ENCODE data around the gene JPT2.
"Not testable (repeated sequence)": the region's sequence is repeated elsewhere in the genome, so short reads cannot be mapped to it uniquely, and the experiment has no call there.

Gene JPT2

GRCh38 chr16:1712791-1713261 lies 34.7 kb downstream of the JPT2 start:
- Histone ChIP-seq H3K27me3 (replicated peaks; ENCODE audit: control insufficient read depth, insufficient read depth, low read length) (no peaks in the 10 kb centered on the region), H3K36me3 (ENCODE audit: control insufficient read depth, insufficient read depth, low read length) (peaks cover 2% of the 10 kb centered on the region), H3K4me3 (replicated peaks; ENCODE audit: low read depth, low read length) (no peak overlapping the region)
- DNase-seq (ENCODE audit: extremely low read depth, insufficient read length), result no peak
- TF ChIP-seq, protein P1, sequence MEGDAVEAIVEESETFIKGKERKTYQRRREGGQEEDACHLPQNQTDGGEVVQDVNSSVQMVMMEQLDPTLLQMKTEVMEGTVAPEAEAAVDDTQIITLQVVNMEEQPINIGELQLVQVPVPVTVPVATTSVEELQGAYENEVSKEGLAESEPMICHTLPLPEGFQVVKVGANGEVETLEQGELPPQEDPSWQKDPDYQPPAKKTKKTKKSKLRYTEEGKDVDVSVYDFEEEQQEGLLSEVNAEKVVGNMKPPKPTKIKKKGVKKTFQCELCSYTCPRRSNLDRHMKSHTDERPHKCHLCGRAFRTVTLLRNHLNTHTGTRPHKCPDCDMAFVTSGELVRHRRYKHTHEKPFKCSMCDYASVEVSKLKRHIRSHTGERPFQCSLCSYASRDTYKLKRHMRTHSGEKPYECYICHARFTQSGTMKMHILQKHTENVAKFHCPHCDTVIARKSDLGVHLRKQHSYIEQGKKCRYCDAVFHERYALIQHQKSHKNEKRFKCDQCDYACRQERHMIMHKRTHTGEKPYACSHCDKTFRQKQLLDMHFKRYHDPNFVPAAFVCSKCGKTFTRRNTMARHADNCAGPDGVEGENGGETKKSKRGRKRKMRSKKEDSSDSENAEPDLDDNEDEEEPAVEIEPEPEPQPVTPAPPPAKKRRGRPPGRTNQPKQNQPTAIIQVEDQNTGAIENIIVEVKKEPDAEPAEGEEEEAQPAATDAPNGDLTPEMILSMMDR (IDR thresholded peaks at IDR 0.05; ENCODE audit: insufficient read depth, low read length, poor library complexity, severe bottlenecking), result no peak

GRCh38 chr16:1713331-1713730 lies 35.3 kb downstream of the JPT2 start:
- H3K36me3 ChIP-seq (ENCODE audit: control insufficient read depth, insufficient read depth, low read length), result peaks cover 2% of the 10 kb centered on the region
- H3K27me3 ChIP-seq (replicated peaks; ENCODE audit: control insufficient read depth, insufficient read depth, low read length), result no peaks in the 10 kb centered on the region
- TF ChIP-seq, protein P1 (IDR thresholded peaks at IDR 0.05; ENCODE audit: insufficient read depth, low read length, poor library complexity, severe bottlenecking), result no peak
- DNase-seq (ENCODE audit: extremely low read depth, insufficient read length), result no peak
- H3K4me3 ChIP-seq (replicated peaks; ENCODE audit: low read depth, low read length), result peak overlapping the region; percentile 52; the same call in 1 of the 2 replicates

DNA sequence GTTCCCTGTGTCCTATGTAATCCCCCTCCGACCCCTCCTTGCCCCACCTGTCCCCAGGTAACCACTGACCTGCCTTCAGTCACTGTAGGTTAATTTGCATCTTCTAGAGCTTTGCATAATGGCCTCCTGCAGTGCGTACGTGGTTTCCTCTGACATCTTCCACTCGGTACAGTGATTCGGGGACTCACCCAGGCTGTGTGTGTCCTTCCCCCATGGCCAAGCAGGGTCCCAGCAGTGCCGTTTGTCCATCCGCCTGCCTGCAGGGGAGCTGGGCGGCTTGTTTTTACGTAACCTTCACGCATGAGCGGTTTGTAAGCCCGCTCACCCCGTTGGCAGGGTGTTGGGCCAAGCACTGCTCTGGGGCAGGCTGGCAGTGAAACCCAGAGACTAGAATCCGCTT lies 35.9 kb downstream of the JPT2 start:
- H3K4me3 ChIP-seq (replicated peaks; ENCODE audit: low read depth, low read length), result peak overlapping the region; percentile 52
- DNase-seq (ENCODE audit: extremely low read depth, insufficient read length), result peak; percentile 65
- TF ChIP-seq, protein P1 (IDR thresholded peaks at IDR 0.05; ENCODE audit: insufficient read depth, low read length, poor library complexity, severe bottlenecking), result no peak
- H3K36me3 ChIP-seq (ENCODE audit: control insufficient read depth, insufficient read depth, low read length), result peaks cover 2% of the 10 kb centered on the region
- no peaks in the 10 kb centered on the region for H3K27me3 ChIP-seq (replicated peaks; ENCODE audit: control insufficient read depth, insufficient read depth, low read length)

DNA sequence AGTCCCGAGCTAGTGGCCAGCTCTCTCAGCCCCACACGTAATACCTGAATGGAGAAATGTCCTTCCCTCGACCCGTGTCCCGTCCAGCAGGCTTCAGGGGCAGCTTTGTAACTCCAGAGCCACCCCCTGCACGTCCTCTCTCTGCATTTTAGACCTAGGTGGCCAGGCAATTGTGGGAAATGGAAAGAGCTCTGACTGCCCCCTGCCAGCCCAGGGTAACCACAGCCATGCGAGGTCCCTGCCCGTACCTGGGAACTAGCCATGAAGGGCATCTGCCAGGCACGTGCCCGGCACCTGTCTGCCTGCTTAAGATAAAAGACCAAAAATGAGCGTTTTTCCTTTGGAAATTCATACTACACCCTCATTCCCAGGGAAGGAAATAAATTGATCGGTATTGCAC lies 37.1 kb downstream of the JPT2 start:
- TF ChIP-seq, protein P1 (IDR thresholded peaks at IDR 0.05; ENCODE audit: insufficient read depth, low read length, poor library complexity, severe bottlenecking), result no peak
- Histone ChIP-seq H3K36me3 (ENCODE audit: control insufficient read depth, insufficient read depth, low read length) (no peaks in the 10 kb centered on the region), H3K4me3 (replicated peaks; ENCODE audit: low read depth, low read length) (no peak overlapping the region), H3K27me3 (replicated peaks; ENCODE audit: control insufficient read depth, insufficient read depth, low read length) (no peaks in the 10 kb centered on the region)
- DNase-seq (ENCODE audit: extremely low read depth, insufficient read length), result no peak

DNA sequence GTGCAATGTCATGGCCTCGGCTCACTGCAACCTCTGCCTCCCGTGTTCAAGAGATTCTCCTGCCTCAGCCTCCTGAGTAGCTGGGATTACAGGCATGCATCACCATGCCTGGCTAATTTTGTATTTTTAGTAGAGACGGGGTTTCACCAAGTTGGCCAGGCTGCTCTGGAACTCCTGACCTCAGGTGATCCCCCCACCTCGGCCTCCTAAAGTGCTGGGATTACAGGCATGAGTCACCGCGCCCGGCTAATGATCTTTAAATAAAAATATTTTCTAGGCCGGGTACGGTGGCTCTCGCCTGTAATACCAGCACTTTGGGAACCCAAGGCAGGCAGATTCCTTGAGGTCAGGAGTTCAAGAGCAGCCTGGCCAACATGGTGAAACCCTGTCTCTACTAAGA lies 40.2 kb downstream of the JPT2 start:
- H3K27me3 ChIP-seq (replicated peaks; ENCODE audit: control insufficient read depth, insufficient read depth, low read length); H3K4me3 ChIP-seq (replicated peaks; ENCODE audit: low read depth, low read length); H3K36me3 ChIP-seq (ENCODE audit: control insufficient read depth, insufficient read depth, low read length); DNase-seq (ENCODE audit: extremely low read depth, insufficient read length): not testable (repeated sequence)

GRCh38 chr16:1719559-1720229 lies 41.6 kb downstream of the JPT2 start:
- H3K4me3 ChIP-seq (replicated peaks; ENCODE audit: low read depth, low read length); DNase-seq (ENCODE audit: extremely low read depth, insufficient read length); H3K36me3 ChIP-seq (ENCODE audit: control insufficient read depth, insufficient read depth, low read length); H3K27me3 ChIP-seq (replicated peaks; ENCODE audit: control insufficient read depth, insufficient read depth, low read length): not testable (repeated sequence)

GRCh38 chr16:1721372-1721771 lies 43.3 kb downstream of the JPT2 start:
- H3K4me3 ChIP-seq (replicated peaks; ENCODE audit: low read depth, low read length), result no peak overlapping the region
- H3K36me3 ChIP-seq (ENCODE audit: control insufficient read depth, insufficient read depth, low read length), result peaks cover 7% of the 10 kb centered on the region; the same call in 1 of the 2 replicates
- no peak for DNase-seq (ENCODE audit: extremely low read depth, insufficient read length)
- H3K27me3 ChIP-seq (replicated peaks; ENCODE audit: control insufficient read depth, insufficient read depth, low read length), result no peaks in the 10 kb centered on the region
- TF ChIP-seq, protein P1 (IDR thresholded peaks at IDR 0.05; ENCODE audit: insufficient read depth, low read length, poor library complexity, severe bottlenecking), result no peak
